KMS-11 (cell line): ENCODE results near the gene NOL6.
A peak's percentile ranks its signal among the peaks of the same experiment; 100 is the strongest.

Experiments
- H2AFZ ChIP-seq: fragments of 200-600 bp; sonication (generic); 2 replicates; pipeline ENCODE4 v1.6.1; 2016; ENCODE audit warnings: antibody characterized with exemption, mixed run types, low read depth
- H3K27ac ChIP-seq: fragments of 200-600 bp; sonication (generic); 2 replicates; pipeline ENCODE4 v1.6.1; 2016; ENCODE audit warnings: mild to moderate bottlenecking, mixed run types
- H3K27me3 ChIP-seq: fragments of 200-600 bp; sonication (generic); 2 replicates; pipeline ENCODE4 v1.6.1; 2017; ENCODE audit warnings: mild to moderate bottlenecking, low read depth, mixed run types, moderate library complexity; ENCODE audit not compliant: insufficient read depth
- H3K36me3 ChIP-seq: fragments of 200-600 bp; sonication (generic); 2 replicates; pipeline ENCODE4 v1.6.1; 2017; ENCODE audit warnings: mild to moderate bottlenecking, mixed run types; ENCODE audit not compliant: insufficient read depth
- H3K4me1 ChIP-seq: fragments of 200-600 bp; sonication (generic); 2 replicates; pipeline ENCODE4 v1.6.1; 2016; ENCODE audit warnings: mild to moderate bottlenecking, low read depth, mixed run types; ENCODE audit not compliant: poor library complexity, severe bottlenecking
- H3K4me2 ChIP-seq: fragments of 200-600 bp; sonication (generic); 2 replicates; pipeline ENCODE4 v1.7.0; 2016; ENCODE audit warnings: mild to moderate bottlenecking, mixed run types
- H3K4me3 ChIP-seq: fragments of 200-600 bp; sonication (generic); IDR thresholded peaks from 2 replicates; pipeline ENCODE4 v1.6.1; 2017; ENCODE audit warnings: low read depth, low read length, mixed read lengths; ENCODE audit not compliant: insufficient read depth
- H3K79me2 ChIP-seq: fragments of 200-600 bp; sonication (generic); 2 replicates; pipeline ENCODE4 v1.6.1; 2016; ENCODE audit warnings: low read depth, mixed run types; ENCODE audit not compliant: insufficient read depth
- H3K9ac ChIP-seq: fragments of 200-600 bp; sonication (generic); 2 replicates; pipeline ENCODE4 v1.6.1; 2016; ENCODE audit warnings: mild to moderate bottlenecking, mixed run types
- H4K20me1 ChIP-seq: fragments of 200-600 bp; sonication (generic); 2 replicates; pipeline ENCODE4 v1.6.1; 2016; ENCODE audit warnings: mild to moderate bottlenecking, mixed run types; ENCODE audit not compliant: insufficient read depth
- CTCF ChIP-seq: fragments of 200-600 bp; sonication (generic); conservative IDR thresholded peaks from 2 replicates; pipeline ENCODE4 v1.6.1; 2017; ENCODE audit warnings: low read depth, mild to moderate bottlenecking, antibody characterized with exemption, low read length, moderate library complexity, mixed read lengths

NOL6 gene

GRCh38 chr9:33414889-33415500, 58.7 kb downstream of the NOL6 start:
- Histone ChIP-seq H3K27ac (no peak overlapping the region), H3K36me3 (no peaks in the 10 kb centered on the region), H3K4me1 (peaks cover 29% of the 10 kb centered on the region), H3K4me2 (no peak overlapping the region), H3K9ac (no peak overlapping the region), H3K27me3 (no peaks in the 10 kb centered on the region), H2AFZ (peak overlapping the region; percentile 39; the same call in 1 of the 2 replicates), H3K4me3 (no peak overlapping the region), H4K20me1 (no peaks in the 10 kb centered on the region), H3K79me2 (no peaks in the 10 kb centered on the region)
- no peak for TF ChIP-seq CTCF

- Histone ChIP-seq H3K9ac (no peak overlapping the region), H2AFZ (no peak overlapping the region), H4K20me1 (no peaks in the 10 kb centered on the region), H3K79me2 (no peaks in the 10 kb centered on the region), H3K4me2 (no peak overlapping the region), H3K4me1 (peaks cover 29% of the 10 kb centered on the region), H3K36me3 (no peaks in the 10 kb centered on the region), H3K27ac (no peak overlapping the region), H3K27me3 (no peaks in the 10 kb centered on the region), H3K4me3 (no peak overlapping the region)
- no peak for TF ChIP-seq CTCF
These were observed 59.5 kb downstream of the NOL6 start for GRCh38 chr9:33414268-33414667.
